ENCODE data around the gene PAX8.
A peak's percentile ranks its signal among the peaks of the same experiment; 100 is the strongest.

PAX8 gene

DNA sequence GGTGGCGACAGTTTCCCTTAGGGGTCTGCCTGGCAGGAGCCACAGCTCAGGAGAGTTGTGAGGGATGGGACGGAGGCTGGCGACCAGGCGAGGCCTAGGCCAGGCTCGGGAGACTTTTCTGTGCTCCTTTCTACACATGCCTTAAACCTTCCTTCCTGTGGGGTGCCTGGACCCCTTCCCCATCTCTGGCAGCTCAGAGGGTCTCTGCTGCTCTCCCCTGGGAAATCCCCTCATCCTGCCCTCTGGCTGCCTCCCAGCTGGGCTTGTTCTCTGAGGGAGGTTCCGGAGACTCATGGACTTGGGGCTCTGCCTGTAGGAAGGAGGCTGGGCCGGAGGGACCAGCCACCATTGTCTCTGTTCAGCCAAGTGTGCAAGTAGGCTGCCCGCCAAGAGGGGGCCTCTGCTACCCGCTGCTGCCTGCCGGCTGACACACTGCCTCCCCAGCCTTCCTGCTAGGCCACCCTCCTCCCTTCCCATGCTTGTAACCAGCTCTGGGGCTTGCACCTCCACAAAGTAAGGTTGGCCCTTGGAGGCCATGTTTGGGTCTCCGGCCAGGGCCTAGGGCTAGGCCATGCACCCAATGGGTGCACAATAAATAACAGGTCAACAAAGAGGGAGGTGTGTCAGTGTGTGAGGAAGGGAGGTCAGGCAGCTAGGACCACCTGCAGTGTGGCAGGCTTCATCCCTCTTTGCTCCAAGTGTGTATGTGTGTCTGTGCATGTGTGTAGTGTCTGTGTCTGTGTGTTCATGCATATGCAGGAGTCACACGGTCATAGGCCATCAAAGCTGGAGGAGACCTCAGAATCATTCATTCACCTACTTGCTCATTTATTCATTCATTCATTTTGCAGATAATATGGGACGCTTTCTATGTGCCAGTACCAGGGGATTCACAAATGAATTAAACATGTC is 76.2 kb downstream of the PAX8 start:
- DNase-seq (ENCODE audit: low spot score), result no peak

DNA sequence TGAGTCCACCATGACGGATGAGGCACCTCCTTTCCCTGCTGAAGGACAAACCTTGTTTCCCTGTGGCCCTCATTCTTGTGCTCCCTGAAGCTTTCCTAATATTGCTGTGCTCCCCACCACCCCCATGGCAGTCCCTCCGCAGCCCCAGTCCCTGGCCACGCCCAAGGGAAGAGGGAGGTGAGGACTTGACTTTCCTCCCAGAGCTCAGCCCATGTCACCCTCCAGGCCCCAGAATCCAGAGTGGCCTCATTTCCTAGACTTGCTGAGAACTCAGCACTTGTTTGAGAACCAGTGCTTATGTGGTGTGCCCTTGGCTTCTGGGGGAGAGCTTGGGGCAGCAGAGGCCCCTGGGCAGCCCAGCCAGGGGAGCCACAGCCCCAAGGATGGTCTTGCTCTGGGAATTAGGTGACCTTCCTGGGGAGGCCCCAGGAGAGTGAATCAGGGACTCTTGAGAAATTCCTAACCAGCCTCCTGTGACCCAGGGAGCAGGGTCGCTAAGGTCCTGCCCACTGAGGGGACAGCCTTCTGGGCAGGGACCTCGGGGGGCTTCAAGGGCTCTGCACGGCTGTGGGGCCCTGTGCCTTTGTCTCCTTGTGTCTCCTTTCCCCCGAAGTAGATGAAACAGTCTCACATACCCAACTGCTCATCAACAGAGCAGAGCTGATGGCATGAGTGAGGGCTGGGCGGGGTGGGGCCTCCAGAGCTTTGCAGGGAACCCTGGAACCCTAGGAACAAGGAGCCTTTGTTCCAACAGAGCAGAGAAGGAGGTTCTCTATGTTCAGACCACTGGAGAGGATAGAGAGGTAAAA is 77.0 kb downstream of the PAX8 start:
- DNase-seq (ENCODE audit: low spot score), result no peak

- no peak for DNase-seq (ENCODE audit: low spot score)
Observed at GRCh38 chr2:113200736-113201490, 77.8 kb downstream of the PAX8 start.

DNA sequence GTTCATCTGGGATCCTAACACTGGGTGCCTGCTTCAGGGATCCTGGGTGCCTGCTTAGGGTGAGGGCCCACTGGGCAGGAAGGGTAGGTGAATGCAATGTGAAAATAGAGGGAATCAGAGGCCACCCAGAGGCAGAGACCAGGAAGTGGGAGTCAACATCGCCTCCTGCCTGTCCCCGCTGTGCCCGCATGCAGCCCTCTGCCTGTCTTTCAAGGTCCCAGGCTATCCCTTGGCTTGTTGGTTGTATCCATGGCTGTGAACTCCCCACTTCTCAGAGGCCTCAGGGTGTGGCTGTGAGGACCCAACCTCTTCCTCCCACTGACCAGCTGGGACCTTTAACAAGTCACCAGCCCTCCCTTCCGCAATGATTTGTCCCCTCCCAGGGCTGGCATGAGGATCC is 78.5 kb downstream of the PAX8 start:
- no peak for DNase-seq (ENCODE audit: low spot score)

DNA sequence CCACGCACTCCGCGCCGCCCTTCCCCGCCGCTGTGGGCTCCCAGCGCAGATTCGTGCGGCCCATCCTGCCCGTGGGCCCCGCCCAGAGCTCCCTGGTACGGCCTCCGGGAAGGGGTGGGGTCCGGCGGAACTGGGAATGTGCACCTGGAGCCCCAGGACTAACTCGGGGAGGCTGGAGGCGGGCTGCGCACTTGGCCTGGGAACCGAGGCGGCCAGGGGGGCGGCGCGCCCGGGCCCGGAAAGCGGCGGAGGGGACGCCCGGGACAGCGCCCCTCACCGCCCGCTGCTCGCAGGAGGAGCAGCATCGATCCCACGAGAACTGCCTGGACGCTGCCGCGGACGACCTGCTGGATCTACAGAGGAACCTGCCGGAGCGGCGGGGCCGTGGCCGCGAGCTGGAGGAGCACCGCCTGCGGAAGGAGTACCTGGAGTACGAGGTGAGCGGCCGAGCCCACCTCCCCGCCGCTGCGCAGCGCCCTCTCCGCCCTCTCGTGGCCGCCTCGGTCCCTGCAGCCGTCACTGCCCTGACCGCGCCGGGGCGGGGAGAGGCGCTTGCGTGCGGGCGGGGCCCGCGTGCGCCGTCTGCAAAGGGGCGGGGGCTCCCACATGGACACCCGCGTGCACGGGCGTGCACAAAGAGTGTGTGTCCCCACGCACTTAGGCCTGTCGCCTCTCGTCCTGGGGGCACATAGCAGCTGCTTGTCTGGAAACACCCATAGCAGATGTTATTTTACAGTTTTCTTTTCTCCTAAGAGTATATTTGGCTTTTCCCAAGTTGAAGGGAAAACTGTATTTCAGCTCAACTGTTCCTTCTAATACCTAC is 79.7 kb downstream of the PAX8 start:
- peak; percentile 54 for DNase-seq (ENCODE audit: low spot score)

- no peak for DNase-seq (ENCODE audit: low spot score)
Observed at GRCh38 chr2:113198048-113198789, 80.5 kb downstream of the PAX8 start.

DNA sequence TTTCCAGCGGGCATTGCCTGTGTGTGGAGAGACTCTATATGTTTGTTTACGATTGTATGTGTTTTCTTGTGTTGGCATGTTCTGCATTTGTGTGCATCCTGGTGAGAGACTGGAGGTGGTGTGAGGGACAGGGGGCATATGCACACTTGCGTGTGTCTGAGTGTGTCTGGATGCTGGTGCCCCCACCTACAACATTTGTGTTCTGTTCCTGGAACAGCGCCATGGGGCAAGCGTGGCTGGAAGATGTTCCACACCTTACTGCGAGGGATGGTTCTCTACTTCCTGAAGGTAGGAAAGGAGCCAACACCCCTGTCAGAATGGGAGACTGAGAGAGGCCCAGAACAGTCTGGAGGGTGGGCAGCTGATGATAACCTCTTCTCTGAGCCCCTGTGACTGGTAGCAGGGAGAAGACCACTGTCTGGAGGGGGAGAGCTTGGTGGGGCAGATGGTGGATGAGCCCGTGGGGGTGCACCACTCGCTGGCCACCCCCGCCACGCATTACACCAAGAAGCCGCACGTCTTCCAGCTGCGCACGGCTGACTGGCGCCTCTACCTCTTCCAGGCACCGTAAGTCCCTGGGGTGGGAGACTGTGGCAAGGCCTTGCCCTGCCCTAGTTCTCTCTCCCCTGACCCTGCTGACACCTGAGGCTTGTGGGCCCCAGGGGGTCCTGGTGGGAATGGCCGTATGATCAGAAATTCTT is 81.2 kb downstream of the PAX8 start:
- DNase-seq (ENCODE audit: low spot score), result no peak

- no peak for DNase-seq (ENCODE audit: low spot score)
Observed at GRCh38 chr2:113196839-113197238, 81.9 kb downstream of the PAX8 start.

- DNase-seq (ENCODE audit: low spot score), result no peak
Observed at GRCh38 chr2:113195923-113196501, 82.7 kb downstream of the PAX8 start.

DNA sequence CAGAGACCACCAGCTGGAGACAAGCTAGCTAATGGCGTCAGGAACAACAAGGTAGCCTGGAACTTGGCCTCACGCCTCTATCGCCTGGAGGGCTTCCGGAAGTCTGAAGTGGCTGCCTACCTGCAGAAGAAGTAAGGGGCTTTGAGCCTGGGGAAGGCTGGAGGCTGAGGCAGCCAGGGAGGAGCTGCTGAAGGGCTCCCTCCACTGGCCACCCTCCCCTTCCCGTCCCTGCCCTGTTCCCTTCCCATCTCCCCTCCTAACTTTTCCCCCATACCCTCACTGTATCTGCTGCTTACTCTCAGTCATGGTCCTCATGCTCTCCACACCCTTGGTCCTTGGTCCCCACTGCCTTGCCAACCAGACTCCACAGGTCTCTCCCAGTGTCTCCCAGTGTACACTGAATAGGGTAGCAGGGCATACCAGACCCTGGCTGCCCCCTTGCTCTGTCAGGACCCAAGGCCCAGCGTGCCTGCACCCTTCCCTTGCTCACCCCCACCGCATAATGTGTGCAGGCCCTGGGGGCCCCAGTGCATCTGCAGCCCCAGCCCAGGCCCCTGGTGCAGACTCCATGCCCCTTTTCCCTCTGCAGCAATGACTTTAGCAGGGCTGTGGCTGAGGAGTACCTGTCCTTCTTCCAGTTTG is 86.1 kb downstream of the PAX8 start:
- DNase-seq (ENCODE audit: low spot score), result no peak

- DNase-seq (ENCODE audit: low spot score), result no peak
Observed at GRCh38 chr2:113190871-113191270, 87.8 kb downstream of the PAX8 start.

DNA sequence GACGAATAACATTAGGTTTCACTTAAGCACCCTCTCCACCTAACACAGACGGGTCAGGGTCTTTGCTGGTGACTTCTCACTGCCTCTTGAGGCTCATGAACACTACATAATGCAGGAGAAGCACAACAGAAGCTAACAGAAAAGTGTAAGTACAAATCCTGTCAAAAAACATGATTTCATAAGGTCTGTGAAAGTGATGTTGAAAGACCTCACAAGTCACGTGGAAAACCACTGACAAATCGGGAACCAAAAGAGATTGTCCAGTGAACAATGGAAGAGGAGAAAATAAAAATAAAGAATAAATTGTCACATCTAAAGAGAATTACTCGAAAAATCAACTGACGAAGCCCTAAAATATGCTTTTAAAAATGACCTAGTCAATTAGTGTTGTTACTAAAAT is 91.0 kb downstream of the PAX8 start:
- DNase-seq (ENCODE audit: low spot score), result no peak

DNA sequence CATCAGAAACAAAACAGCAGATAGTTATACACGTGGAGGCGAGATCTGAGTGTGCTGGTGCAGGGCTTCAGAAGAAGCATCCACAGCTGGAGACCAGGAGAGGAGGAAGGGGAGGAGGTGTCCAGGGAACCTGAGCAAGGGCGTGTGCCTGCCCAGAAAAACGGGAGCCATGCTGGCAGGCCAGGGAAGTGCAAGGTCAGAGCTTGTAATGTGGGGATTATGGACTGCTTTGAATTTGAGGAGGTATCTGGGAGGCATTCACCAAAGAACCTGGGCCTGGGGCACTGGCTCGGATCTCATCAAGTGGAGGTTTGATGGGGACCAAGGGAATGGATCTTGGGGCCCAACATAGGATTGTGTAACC is 92.3 kb downstream of the PAX8 start:
- no peak for DNase-seq (ENCODE audit: low spot score)

DNA sequence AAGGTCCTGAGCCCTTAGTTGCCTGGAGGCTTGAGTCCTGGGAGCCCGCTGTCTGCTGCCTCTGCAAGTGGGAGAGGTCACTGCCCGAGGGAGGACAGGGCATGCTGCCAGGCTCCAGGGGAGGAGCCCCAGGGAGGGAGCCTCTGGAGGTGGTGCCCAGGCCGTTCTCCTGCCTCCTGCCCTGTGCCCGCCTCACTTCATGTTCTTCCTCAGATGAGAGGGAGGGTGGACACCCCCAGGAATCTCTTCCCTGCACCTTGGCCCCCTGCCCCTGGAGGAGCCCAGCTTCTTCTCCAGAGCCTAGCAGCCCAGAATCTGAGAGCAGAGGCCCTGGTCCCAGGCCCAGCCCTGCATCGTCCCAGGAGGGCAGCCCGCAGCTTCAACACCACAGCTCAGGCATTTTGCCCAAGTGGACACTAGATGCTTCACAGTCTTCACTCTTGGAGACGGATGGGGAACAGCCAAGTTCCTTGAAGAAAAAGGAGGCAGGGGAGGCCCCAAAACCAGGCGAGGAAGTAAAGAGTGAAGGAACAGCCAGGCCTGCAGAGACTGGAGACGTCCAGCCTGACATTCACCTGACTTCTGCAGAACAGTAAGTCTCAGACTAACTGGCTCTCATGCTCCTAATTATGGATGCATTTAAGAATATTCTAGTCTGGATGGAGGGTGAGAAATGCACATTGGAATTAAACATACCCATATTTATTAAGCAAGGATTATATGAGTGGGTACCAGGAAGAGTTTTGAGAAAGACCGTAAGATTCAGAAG is 92.9 kb downstream of the PAX8 start:
- DNase-seq (ENCODE audit: low spot score), result no peak

DNA sequence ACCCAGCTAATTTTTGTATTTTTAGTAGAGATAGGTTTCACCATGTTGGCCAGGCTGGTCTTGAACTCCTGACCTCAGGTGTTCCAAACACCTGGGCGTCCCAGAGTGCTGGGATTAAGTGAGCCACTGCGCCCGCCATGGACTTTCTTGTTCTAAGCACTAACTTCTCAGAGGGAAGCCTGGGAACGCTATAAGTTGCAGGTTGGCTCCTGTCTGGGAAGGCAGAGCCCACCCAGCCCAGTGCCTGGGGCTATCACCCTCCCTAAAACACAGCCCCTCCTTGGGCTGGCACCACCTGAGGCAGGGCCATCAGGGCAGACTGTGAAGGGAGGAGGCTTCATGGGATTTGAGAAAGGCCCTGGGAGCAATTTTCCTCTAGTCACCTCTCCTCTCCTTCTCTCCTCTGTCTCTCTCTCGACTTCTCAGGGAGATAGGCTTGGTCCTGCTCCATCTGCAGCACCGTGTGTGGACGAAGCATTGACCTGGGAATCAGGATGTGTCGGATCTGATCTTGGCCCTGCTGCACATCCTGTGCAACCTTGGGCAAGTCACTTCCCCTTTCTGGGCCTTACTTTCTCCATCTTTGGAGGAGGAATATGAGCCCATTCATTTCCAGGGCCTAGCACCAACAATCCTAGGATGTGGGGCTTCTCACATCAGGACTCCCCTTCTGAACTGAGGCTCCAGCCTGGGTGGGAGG is 94.0 kb downstream of the PAX8 start:
- no peak for DNase-seq (ENCODE audit: low spot score)

DNA sequence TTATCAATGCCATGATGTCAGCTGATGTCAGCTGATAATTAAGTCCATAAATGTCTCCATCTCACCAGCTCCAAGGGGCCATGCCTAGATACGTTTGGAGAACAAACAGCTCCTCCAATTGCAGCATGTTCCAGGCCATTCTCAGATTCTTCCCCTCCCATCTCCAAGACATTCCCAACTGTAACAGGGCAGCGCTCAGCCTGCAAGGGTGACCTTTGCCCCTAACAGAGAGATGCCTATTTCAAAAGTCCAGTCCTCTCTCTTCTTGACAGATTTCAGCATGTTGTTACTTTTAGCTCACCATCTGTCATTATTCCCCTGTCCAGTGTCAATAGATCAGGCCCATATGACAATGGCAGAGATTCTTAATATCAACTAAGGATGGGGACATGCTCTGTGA is 95.0 kb downstream of the PAX8 start:
- no peak for DNase-seq (ENCODE audit: low spot score)

DNA sequence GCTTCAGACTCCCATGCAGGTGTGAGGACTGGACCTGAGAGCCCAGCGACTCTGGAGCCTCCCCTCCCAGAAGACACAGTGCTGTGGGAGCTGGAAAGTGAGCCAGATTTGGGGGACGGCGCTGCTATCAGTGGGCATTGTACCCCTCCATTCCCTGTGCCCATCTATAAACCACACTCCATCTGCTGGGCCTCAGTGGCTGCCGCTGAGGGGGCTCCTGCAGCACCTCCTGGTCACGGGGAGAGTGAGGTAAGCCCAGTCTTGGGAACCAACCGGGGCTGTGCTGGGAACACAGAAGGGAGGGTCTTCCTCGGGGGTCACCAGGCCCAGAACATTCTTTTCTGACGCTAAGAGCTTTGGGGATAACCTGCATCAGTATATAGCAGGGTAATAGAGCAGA is 95.5 kb downstream of the PAX8 start:
- DNase-seq (ENCODE audit: low spot score), result no peak
